AG09319 (cell line): ENCODE results near the gene WDR89.

Experiments used
- DNase-seq: peaks from one replicate; pipeline ENCODE4 v3.0.0-alpha.2; 2010; ENCODE audit warnings: low read depth; ENCODE audit errors: extremely low read depth
- CTCF ChIP-seq: IDR thresholded peaks from 2 replicates; pipeline ENCODE4 v1.5.1; 2011; ENCODE audit warnings: low read depth, mild to moderate bottlenecking, inconsistent platforms, low read length, moderate library complexity

Gene WDR89

GRCh38 chr14:63581491-63581890 lies 60.2 kb downstream of the WDR89 start:
- no peak for TF ChIP-seq CTCF
- no peak for DNase-seq

GRCh38 chr14:63578300-63578699 lies 63.4 kb downstream of the WDR89 start:
- TF ChIP-seq CTCF, result no peak
- DNase-seq, result no peak

- no peak for DNase-seq
- TF ChIP-seq CTCF, result no peak
These were observed 68.1 kb downstream of the WDR89 start for GRCh38 chr14:63573581-63573980.

GRCh38 chr14:63565448-63565847 lies 76.2 kb downstream of the WDR89 start:
- no peak for DNase-seq
- no peak for TF ChIP-seq CTCF

GRCh38 chr14:63564318-63564717 lies 77.4 kb downstream of the WDR89 start:
- no peak for TF ChIP-seq CTCF
- no peak for DNase-seq

- TF ChIP-seq CTCF, result no peak
- DNase-seq, result no peak
These were observed 78.2 kb downstream of the WDR89 start for GRCh38 chr14:63563370-63564026.

- TF ChIP-seq CTCF, result no peak
- DNase-seq, result no peak
These were observed 79.3 kb downstream of the WDR89 start for GRCh38 chr14:63562405-63562804.
